ENCODE data around the gene CROT.

CROT gene

GRCh38 chr7:87380905-87381304, 35.4 kb downstream of the CROT start:
- H3K4me3 ChIP-seq (replicated peaks; ENCODE audit: low read depth, low read length): no peak overlapping the region

GRCh38 chr7:87391020-87391701, 45.7 kb downstream of the CROT start:
- DNase-seq (ENCODE audit: low read depth): no peak
- no peak overlapping the region for H3K4me3 ChIP-seq (replicated peaks; ENCODE audit: low read depth, low read length)
- no peak for TF ChIP-seq CTCF (IDR thresholded peaks at IDR 0.05; ENCODE audit: low read length, missing control alignments)

More at GRCh38 chr7:87380905-87381304, 35.4 kb downstream of the CROT start:
- DNase-seq (ENCODE audit: low read depth): no peak
- TF ChIP-seq CTCF (IDR thresholded peaks at IDR 0.05; ENCODE audit: low read length, missing control alignments): no peak

GRCh38 chr7:87395442-87396020, 50.1 kb downstream of the CROT start:
- DNase-seq (ENCODE audit: low read depth): no peak
- no peak for TF ChIP-seq CTCF (IDR thresholded peaks at IDR 0.05; ENCODE audit: low read length, missing control alignments)
- H3K4me3 ChIP-seq (replicated peaks; ENCODE audit: low read depth, low read length): no peak overlapping the region

- TF ChIP-seq CTCF (IDR thresholded peaks at IDR 0.05; ENCODE audit: low read length, missing control alignments): no peak
- DNase-seq (ENCODE audit: low read depth): peak; percentile 21
- H3K4me3 ChIP-seq (replicated peaks; ENCODE audit: low read depth, low read length): no peak overlapping the region
These were observed 53.0 kb downstream of the CROT start for GRCh38 chr7:87398446-87398845.

- DNase-seq (ENCODE audit: low read depth): peak; percentile 24
- TF ChIP-seq CTCF (IDR thresholded peaks at IDR 0.05; ENCODE audit: low read length, missing control alignments): no peak
- H3K4me3 ChIP-seq (replicated peaks; ENCODE audit: low read depth, low read length): no peak overlapping the region
These were observed 59.2 kb downstream of the CROT start for GRCh38 chr7:87404674-87405073.

- DNase-seq (ENCODE audit: low read depth): no peak
- no peak for TF ChIP-seq CTCF (IDR thresholded peaks at IDR 0.05; ENCODE audit: low read length, missing control alignments)
- no peak overlapping the region for H3K4me3 ChIP-seq (replicated peaks; ENCODE audit: low read depth, low read length)
These were observed 65.7 kb downstream of the CROT start for GRCh38 chr7:87411186-87411585.

- peak; percentile 76 for DNase-seq (ENCODE audit: low read depth)
- TF ChIP-seq CTCF (IDR thresholded peaks at IDR 0.05; ENCODE audit: low read length, missing control alignments): no peak
- H3K4me3 ChIP-seq (replicated peaks; ENCODE audit: low read depth, low read length): no peak overlapping the region
These were observed 67.6 kb downstream of the CROT start for GRCh38 chr7:87413029-87413428.

All from fibroblast of pulmonary artery (primary cell).